ENCODE results near the gene EDRF1.

GRCh38 chr10:125762692-125763648, 43.5 kb downstream of the EDRF1 start:
- TF ChIP-seq POLR2A (IDR thresholded peaks at IDR 0.05) (no peak), CTCF (IDR thresholded peaks at IDR 0.05) (no peak)

Data from esophagus squamous epithelium (tissue), 4 donors.